Coronary artery (tissue), 2 donors: ENCODE measurements around the gene SEMA4D.

ENCODE experiments used
- DNase-seq: peaks from one replicate; pipeline ENCODE4 v3.0.0-alpha.2; 2017; ENCODE audit warnings: low spot score
- H3K27ac ChIP-seq, 2 donors: fragments of 200-600 bp; sonication (generic); one replicate each; pipeline ENCODE4 v1.5.1; 2016 to 2019
- H3K4me3 ChIP-seq: fragments of 200-600 bp; sonication (generic); 2 replicates; pipeline ENCODE4 v1.5.1; 2016; ENCODE audit warnings: mild to moderate bottlenecking, moderate library complexity
- CTCF ChIP-seq: fragments of 200-600 bp; sonication (generic); IDR thresholded peaks from one replicate; pipeline ENCODE4 v1.5.1; 2019; ENCODE audit warnings: antibody characterized with exemption

The SEMA4D gene

GRCh38 chr9:89529243-89530035, 31.5 kb upstream of the SEMA4D start:
- no peak for TF ChIP-seq CTCF
- Histone ChIP-seq H3K4me3 (no peak overlapping the region), H3K27ac (no peak overlapping the region)
- no peak for DNase-seq

GRCh38 chr9:89528540-89528939, 30.6 kb upstream of the SEMA4D start:
- H3K27ac ChIP-seq, result no peak overlapping the region
- no peak for TF ChIP-seq CTCF
- H3K4me3 ChIP-seq, result no peak overlapping the region
- no peak for DNase-seq

DNA sequence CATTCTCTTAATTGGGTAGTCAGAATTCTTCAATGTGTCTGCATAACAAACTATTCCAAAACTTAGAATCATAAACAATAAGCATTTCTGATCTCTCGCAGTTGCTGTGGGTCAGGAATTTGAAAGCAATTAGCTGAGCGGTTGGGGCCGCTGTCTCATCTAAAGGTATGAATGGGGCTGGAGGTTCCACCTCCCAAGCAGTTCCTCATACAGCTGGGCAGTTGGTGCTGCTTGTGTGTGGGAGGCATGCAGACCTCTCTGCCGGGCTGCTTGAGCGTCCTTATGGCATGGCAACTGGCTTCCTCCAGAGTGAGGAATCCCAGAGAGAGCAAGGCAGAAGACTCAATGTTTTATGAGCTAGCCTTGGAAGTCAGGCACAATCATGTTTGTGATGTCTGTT, 30.2 kb upstream of the SEMA4D start:
- no peak for DNase-seq
- no peak for TF ChIP-seq CTCF
- no peak overlapping the region for H3K27ac ChIP-seq
- H3K4me3 ChIP-seq, result no peak overlapping the region

GRCh38 chr9:89527084-89527483, 29.2 kb upstream of the SEMA4D start:
- Histone ChIP-seq H3K4me3 (no peak overlapping the region), H3K27ac (peak overlapping the region in 1 of 2 donors; percentile 32)
- no peak for TF ChIP-seq CTCF
- DNase-seq, result no peak

DNA sequence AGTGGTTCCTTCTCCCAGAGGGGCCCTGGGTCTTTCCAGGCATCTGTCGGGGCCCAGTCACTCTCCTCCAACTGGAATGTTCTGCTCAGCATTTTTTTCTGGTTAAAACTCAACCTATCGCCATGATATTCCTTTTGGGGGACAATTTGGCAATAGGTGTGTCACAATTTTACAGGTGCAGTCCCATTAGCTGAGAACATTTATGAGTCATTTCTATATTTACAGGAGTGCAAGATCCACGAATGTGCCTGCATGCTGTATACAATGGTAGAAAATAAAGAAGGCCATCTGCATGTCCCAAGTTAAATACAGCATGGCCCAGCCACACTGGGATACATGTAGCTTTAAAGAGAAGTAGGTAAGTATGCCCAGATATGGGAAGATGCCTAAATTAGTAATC, 28.8 kb upstream of the SEMA4D start:
- Histone ChIP-seq H3K4me3 (no peak overlapping the region), H3K27ac (peak overlapping the region in 1 of 2 donors; percentile 32)
- no peak for DNase-seq
- no peak for TF ChIP-seq CTCF

DNA sequence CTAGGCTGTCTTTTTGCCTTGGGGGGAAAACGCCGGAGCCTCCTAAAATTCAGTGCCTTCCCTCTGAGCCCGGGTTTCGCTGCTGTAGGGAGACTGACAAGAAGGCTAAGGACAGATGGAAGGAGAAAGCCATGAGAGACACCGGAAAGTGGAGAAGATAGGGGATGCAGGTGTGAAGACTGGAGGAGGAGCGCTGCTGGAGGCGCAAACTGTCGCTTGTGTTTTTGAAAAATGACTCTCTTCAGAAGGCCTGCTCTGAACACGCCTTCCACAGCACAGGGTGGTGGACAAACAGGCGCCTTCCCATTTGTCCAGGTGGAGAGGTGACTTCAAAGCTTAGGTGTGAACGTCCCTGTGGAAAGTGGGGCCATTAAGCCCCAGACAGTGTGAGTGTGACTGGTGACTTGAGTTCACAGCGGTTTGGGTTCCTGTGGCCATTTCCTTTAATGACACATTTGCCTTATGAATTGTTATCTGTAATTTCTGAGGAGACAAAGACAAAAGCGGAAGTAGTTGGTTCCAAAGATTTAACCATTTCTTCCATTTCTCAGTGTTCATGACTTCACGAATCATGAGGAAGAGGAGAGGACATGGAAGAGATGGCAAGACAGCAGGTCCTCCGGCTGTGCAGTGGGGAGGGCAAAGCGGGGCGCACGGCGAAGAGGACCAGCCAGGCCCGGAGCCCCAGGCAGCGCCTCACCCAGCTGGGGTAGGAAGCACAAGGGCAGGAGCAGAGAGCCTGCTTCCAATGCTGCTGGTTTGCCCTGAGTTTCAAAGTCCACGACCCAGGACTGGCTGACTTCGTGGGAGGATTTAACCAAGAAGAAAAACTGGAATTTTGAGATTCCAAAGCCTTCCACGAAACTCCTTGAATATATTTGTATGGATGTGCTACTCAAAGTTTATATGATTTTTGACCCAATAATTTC, 27.8 kb upstream of the SEMA4D start:
- Histone ChIP-seq H3K4me3 (no peak overlapping the region), H3K27ac (peak overlapping the region in 1 of 2 donors; percentile 1)
- DNase-seq, result no peak
- TF ChIP-seq CTCF, result no peak
